ENCODE data around the gene FEM1C.

Gene FEM1C

GRCh38 chr5:115478281-115478680, 66.3 kb downstream of the FEM1C start:
- DNase-seq (ENCODE audit: low read depth in 2 of 2) = no peak

- no peak for DNase-seq (ENCODE audit: low read depth in 2 of 2)
Observed at GRCh38 chr5:115477581-115477980, 67.0 kb downstream of the FEM1C start.

- no peak for DNase-seq (ENCODE audit: low read depth in 2 of 2)
Observed at GRCh38 chr5:115475788-115476187, 68.8 kb downstream of the FEM1C start.

- DNase-seq (ENCODE audit: low read depth in 2 of 2) = no peak
Observed at GRCh38 chr5:115472271-115473025, 72.1 kb downstream of the FEM1C start.

GRCh38 chr5:115471345-115472063, 73.1 kb downstream of the FEM1C start:
- DNase-seq (ENCODE audit: low read depth in 2 of 2) = no peak

- DNase-seq (ENCODE audit: low read depth in 2 of 2) = no peak
Observed at GRCh38 chr5:115470921-115471320, 73.7 kb downstream of the FEM1C start.

All from fibroblast of skin of left biceps (primary cell).